K562 (cell line): ENCODE measurements around the gene RBP3. TPM values are rescaled to one million over a fixed set of nuclear protein-coding genes. Genes with fewer than 3 reads are reported as not detected.

Source experiments
- ATF2 ChIP-seq: sonication (generic); formaldehyde crosslinking; IDR thresholded peaks from 2 replicates; pipeline ENCODE4 v1.8.1; 2022; ENCODE audit warnings: missing genetic modification reagents
- E2F6 ChIP-seq, 2 experiments: IDR thresholded peaks; 2 replicates each; pipeline ENCODE4 v1.6.1; 2011; ENCODE audit warnings: borderline replicate concordance in 1 of 2, control low read depth in 1 of 2, low read depth in 1 of 2, low read length in 1 of 2, mild to moderate bottlenecking in 1 of 2, mixed read lengths in 1 of 2, moderate library complexity in 1 of 2; ENCODE audit not compliant: insufficient read depth in 1 of 2, insufficient read length in 1 of 2, poor library complexity in 1 of 2, severe bottlenecking in 1 of 2; ENCODE audit errors: extremely low read depth in 1 of 2
- GABPB2 ChIP-seq: fragments of 250-450 bp; sonication (Bioruptor Pico); conservative IDR thresholded peaks from 2 replicates; pipeline ENCODE4 v1.5.1; 2021; ENCODE audit warnings: mild to moderate bottlenecking
- HMG20A ChIP-seq: fragments of 450-650 bp; formaldehyde crosslinking; conservative IDR thresholded peaks from 2 replicates; pipeline ENCODE4 v1.4.0; 2020; ENCODE audit warnings: mild to moderate bottlenecking, mixed read lengths
- HMGN3 ChIP-seq: IDR thresholded peaks from 2 replicates; pipeline ENCODE4 v1.6.1; 2011; ENCODE audit warnings: borderline replicate concordance, low read depth, mild to moderate bottlenecking, mixed read lengths, low read length; ENCODE audit not compliant: insufficient read length; ENCODE audit errors: extremely low read depth
- HNRNPK ChIP-seq: fragments of 200-400 bp; formaldehyde crosslinking; IDR thresholded peaks from one replicate; pipeline ENCODE4 v1.6.1; 2018; ENCODE audit warnings: mild to moderate bottlenecking, low read depth, low read length; ENCODE audit not compliant: poor library complexity, severe bottlenecking
- LEF1 ChIP-seq: fragments of 450-650 bp; IDR thresholded peaks from 2 replicates; pipeline ENCODE4 v1.6.1; 2016; ENCODE audit warnings: mild to moderate bottlenecking
- MTA2 ChIP-seq: fragments of 450-650 bp; IDR thresholded peaks from 2 replicates; pipeline ENCODE4 v1.6.1; 2016; ENCODE audit warnings: low read depth
- MTA3 ChIP-seq: fragments of 450-650 bp; formaldehyde crosslinking; IDR thresholded peaks from 2 replicates; pipeline ENCODE4 v1.6.1; 2017; ENCODE audit warnings: mild to moderate bottlenecking, borderline replicate concordance
- NEUROD1 ChIP-seq: fragments of 150-350 bp; IDR thresholded peaks from 2 replicates; pipeline ENCODE4 v1.6.1; 2014; ENCODE audit warnings: borderline replicate concordance, low read length, low read depth; ENCODE audit not compliant: partially characterized antibody
- NRF1 ChIP-seq, 2 experiments: fragments of 450-650 bp; IDR thresholded peaks in 1 of 2; conservative IDR thresholded peaks in 1 of 2; 2 replicates each; pipeline ENCODE4 v1.6.1; 2014; ENCODE audit warnings: mild to moderate bottlenecking in 2 of 2
- RB1 ChIP-seq: fragments of 450-650 bp; IDR thresholded peaks from 2 replicates; pipeline ENCODE4 v1.6.1; 2017; ENCODE audit warnings: low read depth, mild to moderate bottlenecking
- SMARCB1 ChIP-seq: IDR thresholded peaks from 2 replicates; pipeline ENCODE4 v1.6.1; 2011; ENCODE audit warnings: improper control_type of control experiment, low read depth; ENCODE audit not compliant: insufficient read length
- TBP ChIP-seq: optimal IDR thresholded peaks from 2 replicates; pipeline ENCODE3; 2011; ENCODE audit warnings: low read depth, low read length, improper control_type of control experiment
- TCF15 ChIP-seq: fragments of 250-450 bp; sonication (Bioruptor Pico); IDR thresholded peaks from 2 replicates; pipeline ENCODE4 v1.8.0; 2022; ENCODE audit warnings: moderate library complexity, mild to moderate bottlenecking, inconsistent platforms
- TOE1 ChIP-seq, 2 experiments: fragments of 450-650 bp in 1 of 2; sonication (generic) in 1 of 2; formaldehyde crosslinking in 1 of 2; IDR thresholded peaks; 2 replicates each; pipeline versions ENCODE4 v1.7.1 to v1.8.0; 2016 to 2022; ENCODE audit warnings: borderline replicate concordance in 2 of 2, mild to moderate bottlenecking in 2 of 2, antibody characterized with exemption in 1 of 2, inconsistent platforms in 1 of 2, low read depth in 1 of 2, missing genetic modification reagents in 1 of 2, moderate library complexity in 1 of 2
- ZNF444 ChIP-seq: fragments of 250-450 bp; sonication (Bioruptor Pico); IDR thresholded peaks from 2 replicates; pipeline ENCODE4 v1.4.0; 2020; ENCODE audit warnings: mild to moderate bottlenecking, moderate library complexity
- ZNF639 ChIP-seq, 2 experiments: fragments of 200-800 bp in 1 of 2; sonication (Bioruptor generic) in 1 of 2; sonication (generic) in 1 of 2; formaldehyde crosslinking in 1 of 2; IDR thresholded peaks in 1 of 2; conservative IDR thresholded peaks in 1 of 2; 2 replicates each; pipeline versions ENCODE4 v1.5.0 to v1.6.1; 2016 to 2020; ENCODE audit warnings: missing compliant biosample characterization in 1 of 2, missing genetic modification characterization in 1 of 2, missing genetic modification reagents in 1 of 2
- polyA plus RNA-seq, 8 experiments: library from polyadenylated mRNA; depleted of rRNA in 4 of 8; stranded (reverse) in 5 of 8; unstranded in 3 of 8; fragments of >200 nt; fragmentation: Nextera tagmentation in 2 of 8; fragmentation: Illumina TruSeq in 1 of 8; extraction: Ambion mirVana in 2 of 8; extraction: Trizol in 1 of 8; gene quantifications; 2 replicates each; pipeline versions ENCODE4 v1.2.1 to v1.2.3, GENCODE V29; 2011 to 2014; ENCODE audit warnings: inconsistent platforms in 1 of 8, missing spikeins in 1 of 8
- total RNA-seq, 7 experiments: library from RNA; depleted of rRNA in 6 of 7; stranded (reverse); fragments of >200 nt in 6 of 7; fragmentation: Illumina TruSeq in 2 of 7; extraction: Trizol in 2 of 7; gene quantifications; 2 replicates each; pipeline versions ENCODE4 v1.2.1 to v1.2.3, GENCODE V29; 2011 to 2021; ENCODE audit warnings: low replicate concordance in 1 of 7
- TF ChIP-seq, protein P1 (sequence below): fragments of 250-450 bp; sonication (Bioruptor Pico); IDR thresholded peaks from 2 replicates; pipeline ENCODE4 v1.4.0; 2020; ENCODE audit warnings: mild to moderate bottlenecking, moderate library complexity, borderline replicate concordance

RBP3 gene
- total and polyA plus RNA-seq, 9 of the 15 experiments (the other 6 are each of a cell fraction or from before 2014, with no cell fraction given) = not detected

DNA sequence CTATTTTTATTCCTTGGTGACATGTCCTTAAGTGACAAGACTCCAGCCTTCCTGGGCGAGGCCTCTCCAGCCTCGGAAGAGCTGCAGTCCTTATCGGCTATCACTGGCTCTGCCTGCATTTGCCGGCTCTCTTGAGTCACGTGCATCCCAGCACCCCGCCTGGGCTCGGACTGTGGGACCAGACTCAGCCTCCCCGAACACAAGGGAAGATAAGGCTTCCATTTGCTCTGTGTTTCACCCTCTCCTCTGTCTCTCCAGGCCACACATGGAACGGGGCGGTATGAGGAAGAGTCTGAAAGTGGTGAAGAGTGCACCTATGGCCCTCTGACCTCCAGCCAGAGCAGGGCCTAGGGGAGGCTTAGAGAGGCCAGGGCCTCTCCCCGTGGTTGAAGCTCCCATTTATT, 21.2 kb upstream of the RBP3 start (continued):
- TF ChIP-seq ZNF444 (CRISPR knock-in tag) (no peak), TOE1 (IDR thresholded peaks at IDR 0.05; ENCODE audit: borderline replicate concordance) (peak; percentile 95), TOE1 (CRISPR knock-in tag; IDR thresholded peaks at IDR 0.05; ENCODE audit: borderline replicate concordance, low read depth) (no peak), TCF15 (CRISPR knock-in tag) (0 out of 2 replicates have a peak, but pooled peaks have one; percentile 25), NRF1 (conservative IDR thresholded peaks at IDR 0.05 in 1 of 2, IDR thresholded peaks at IDR 0.05 in 1 of 2) (0 out of 4 replicates have a peak, but pooled peaks of 1 of the 2 experiments have one; percentile 22), SMARCB1 (no peak), LEF1 (peak; percentile 75; the same call in 1 of the 2 replicates), E2F6 (IDR thresholded peaks at IDR 0.05; ENCODE audit: borderline replicate concordance in 1 of 2, extremely low read depth in 1 of 2, insufficient read depth in 1 of 2, insufficient read length in 1 of 2, low read depth in 1 of 2, low read length in 1 of 2, poor library complexity in 1 of 2, severe bottlenecking in 1 of 2) (peak; percentile 75 to 77), ZNF639 (CRISPR knock-in tag; conservative IDR thresholded peaks at IDR 0.05 in 1 of 2, IDR thresholded peaks at IDR 0.05 in 1 of 2) (peak in 1 of 2 experiments; percentile 34; a peak in 1 of 4 replicates), HNRNPK (no peak), GABPB2 (CRISPR knock-in tag) (no peak), TBP (peak; percentile 14), HMGN3 (peak; percentile 36), ATF2 (no peak), MTA3 (peak; percentile 69; the same call in 1 of the 2 replicates), RB1 (peak; percentile 36; the same call in 1 of the 2 replicates), NEUROD1 (peak; percentile 51), MTA2 (0 out of 2 replicates have a peak, but pooled peaks have one; percentile 25), HMG20A (CRISPR knock-in tag) (no peak)
- TF ChIP-seq, protein P1, sequence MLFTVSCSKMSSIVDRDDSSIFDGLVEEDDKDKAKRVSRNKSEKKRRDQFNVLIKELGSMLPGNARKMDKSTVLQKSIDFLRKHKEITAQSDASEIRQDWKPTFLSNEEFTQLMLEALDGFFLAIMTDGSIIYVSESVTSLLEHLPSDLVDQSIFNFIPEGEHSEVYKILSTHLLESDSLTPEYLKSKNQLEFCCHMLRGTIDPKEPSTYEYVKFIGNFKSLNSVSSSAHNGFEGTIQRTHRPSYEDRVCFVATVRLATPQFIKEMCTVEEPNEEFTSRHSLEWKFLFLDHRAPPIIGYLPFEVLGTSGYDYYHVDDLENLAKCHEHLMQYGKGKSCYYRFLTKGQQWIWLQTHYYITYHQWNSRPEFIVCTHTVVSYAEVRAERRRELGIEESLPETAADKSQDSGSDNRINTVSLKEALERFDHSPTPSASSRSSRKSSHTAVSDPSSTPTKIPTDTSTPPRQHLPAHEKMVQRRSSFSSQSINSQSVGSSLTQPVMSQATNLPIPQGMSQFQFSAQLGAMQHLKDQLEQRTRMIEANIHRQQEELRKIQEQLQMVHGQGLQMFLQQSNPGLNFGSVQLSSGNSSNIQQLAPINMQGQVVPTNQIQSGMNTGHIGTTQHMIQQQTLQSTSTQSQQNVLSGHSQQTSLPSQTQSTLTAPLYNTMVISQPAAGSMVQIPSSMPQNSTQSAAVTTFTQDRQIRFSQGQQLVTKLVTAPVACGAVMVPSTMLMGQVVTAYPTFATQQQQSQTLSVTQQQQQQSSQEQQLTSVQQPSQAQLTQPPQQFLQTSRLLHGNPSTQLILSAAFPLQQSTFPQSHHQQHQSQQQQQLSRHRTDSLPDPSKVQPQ = no peak
